BJ (cell line): ENCODE results near the gene ADPGK. TPM values are rescaled to one million over a fixed set of nuclear protein-coding genes. Genes with fewer than 3 reads are reported as not detected.

ENCODE experiments used
- CTCF ChIA-PET: fragments of 350-600 bp; formaldehyde crosslinking; extraction: SDS; loops from one replicate; lab custom pipeline; 2021; ENCODE audit warnings: antibody characterized with exemption, inconsistent platforms; lab: Yijun Ruan, JAX
- POLR2A ChIA-PET: fragments of 300-600 bp; sonication (Branson Sonifier 250); formaldehyde crosslinking; extraction: SDS; loops from one replicate; lab custom pipeline; 2021; ENCODE audit warnings: antibody characterized with exemption; lab: Charles Lee
- DNase-seq: peaks from one replicate; pipeline ENCODE4 v3.0.0-alpha.2; 2011; ENCODE audit warnings: low read depth
- H3K27me3 ChIP-seq: 2 replicates; pipeline ENCODE4 v1.6.0; 2011; ENCODE audit warnings: low read length; ENCODE audit not compliant: control insufficient read depth, insufficient read depth
- H3K36me3 ChIP-seq: 2 replicates; pipeline ENCODE4 v1.5.1; 2011; ENCODE audit warnings: low read length; ENCODE audit not compliant: control insufficient read depth, insufficient read depth
- H3K4me3 ChIP-seq: 2 replicates; pipeline ENCODE4 v1.5.1; 2011; ENCODE audit warnings: low read depth, mild to moderate bottlenecking, control low read depth, low read length
- CTCF ChIP-seq: IDR thresholded peaks from 2 replicates; pipeline ENCODE4 v1.5.1; 2011; ENCODE audit warnings: low read depth, mild to moderate bottlenecking, control low read depth, inconsistent platforms, low read length, moderate library complexity; ENCODE audit not compliant: insufficient read depth
- polyA plus RNA-seq: library from polyadenylated mRNA; depleted of rRNA; stranded (reverse); fragments of >200 nt; gene quantifications from 2 replicates; pipeline ENCODE4 v1.2.3, GENCODE V29; 2011

The ADPGK gene
- polyA plus RNA-seq, 1 experiment: 67.6 TPM

- no peak for DNase-seq
- POLR2A ChIA-PET: no interaction called here
- H3K36me3 ChIP-seq: no peaks in the 10 kb centered on the region
- no peak overlapping the region for H3K4me3 ChIP-seq
- CTCF ChIA-PET: interaction anchor here (0.6 to 1.0 kb wide), 2 partner anchors 11 to 71 kb away, joined by 3 read pairs; no protein-coding TSS in a partner anchor
- no peaks in the 10 kb centered on the region for H3K27me3 ChIP-seq
- TF ChIP-seq CTCF: no peak
Measured at GRCh38 chr15:72790302-72790910, 6.8 kb upstream of the ADPGK start.

DNA sequence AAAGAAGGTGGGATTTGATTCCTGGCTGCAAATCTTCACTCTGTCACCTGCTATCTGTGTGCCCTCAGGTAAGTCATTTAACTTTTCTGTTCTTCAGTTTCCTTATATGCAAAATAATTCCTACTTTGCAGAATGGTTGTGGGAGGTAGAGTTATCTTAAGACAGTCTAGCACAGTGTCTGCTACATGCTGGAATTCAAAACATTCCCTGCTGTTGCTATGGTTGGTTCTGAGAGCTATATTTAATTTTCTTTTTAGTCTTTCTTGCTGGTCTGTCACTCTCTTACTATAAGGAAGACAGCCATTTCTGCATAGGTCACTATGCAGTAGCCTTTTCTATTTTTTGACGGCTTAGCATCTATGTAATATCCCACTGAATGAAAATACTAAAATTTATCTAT is 4.0 kb upstream of the ADPGK start:
- Histone ChIP-seq H3K27me3 (no peaks in the 10 kb centered on the region), H3K4me3 (no peak overlapping the region), H3K36me3 (no peaks in the 10 kb centered on the region)
- ChIA-PET CTCF (no interaction called here), POLR2A (no interaction called here)
- no peak for DNase-seq
- no peak for TF ChIP-seq CTCF

- ChIA-PET CTCF (interaction anchor here (0.6 to 4.7 kb wide), 2 partner anchors 190 to 292 kb away, joined by 3 to 21 read pairs; no protein-coding TSS in a partner anchor), POLR2A (no interaction called here)
- Histone ChIP-seq H3K36me3 (no peaks in the 10 kb centered on the region), H3K4me3 (no peak overlapping the region), H3K27me3 (no peaks in the 10 kb centered on the region)
- TF ChIP-seq CTCF: no peak
- no peak for DNase-seq
Measured at GRCh38 chr15:72786676-72787345, 3.3 kb upstream of the ADPGK start.

- TF ChIP-seq CTCF: no peak
- Histone ChIP-seq H3K4me3 (no peak overlapping the region), H3K27me3 (no peaks in the 10 kb centered on the region), H3K36me3 (no peaks in the 10 kb centered on the region)
- ChIA-PET POLR2A (no interaction called here), CTCF (interaction anchor here (0.6 to 4.7 kb wide), 4 partner anchors 9 to 292 kb away, joined by 3 to 21 read pairs (median 3); no protein-coding TSS in a partner anchor)
- DNase-seq: no peak
Measured at GRCh38 chr15:72786242-72786641, 2.7 kb upstream of the ADPGK start.

- CTCF ChIA-PET: interaction anchor here (0.8 to 4.7 kb wide), 6 partner anchors 8 to 298 kb away, joined by 3 to 21 read pairs (median 4); no protein-coding TSS in a partner anchor
- no peak for TF ChIP-seq CTCF
- Histone ChIP-seq H3K4me3 (no peak overlapping the region), H3K27me3 (no peaks in the 10 kb centered on the region), H3K36me3 (no peaks in the 10 kb centered on the region)
- POLR2A ChIA-PET: no interaction called here
- no peak for DNase-seq
Measured at GRCh38 chr15:72785841-72786240, 2.3 kb upstream of the ADPGK start.
